HFF-Myc (cell line): ENCODE data around the gene CMIP.

Experiments
- DNase-seq: peaks from one replicate; pipeline ENCODE4 v3.0.0-alpha.2; 2011; ENCODE audit warnings: low read depth; ENCODE audit errors: extremely low read depth
- H3K4me3 ChIP-seq: replicated peaks from 2 replicates; pipeline ENCODE4 v1.5.1; 2011; ENCODE audit warnings: low read depth, mild to moderate bottlenecking, control low read depth, low read length
- CTCF ChIP-seq: IDR thresholded peaks from 2 replicates; pipeline ENCODE4 v1.5.1; 2012; ENCODE audit warnings: mild to moderate bottlenecking, low read depth, low read length, control low read depth; ENCODE audit errors: missing control alignments

CMIP gene

DNA sequence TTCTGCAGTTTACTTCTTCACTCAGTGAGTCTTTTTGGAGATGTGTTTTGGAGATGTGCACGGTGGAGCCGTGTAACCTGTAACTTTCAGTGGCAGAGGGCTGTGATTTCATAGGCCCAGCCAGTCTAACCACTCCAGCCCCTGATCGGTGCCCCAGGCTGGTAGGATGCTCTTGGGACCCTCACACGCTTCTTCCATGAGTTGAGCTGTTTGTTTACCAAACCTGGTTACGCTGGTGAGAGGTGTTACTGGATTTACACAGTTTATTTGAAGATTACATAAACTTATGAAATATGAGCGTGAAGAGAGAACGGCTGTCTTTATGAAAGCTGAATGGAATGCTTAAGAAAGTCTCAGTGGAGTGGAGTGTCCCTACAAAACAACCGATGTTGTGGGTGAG, 96.7 kb downstream of the CMIP start:
- no peak for DNase-seq
- no peak for TF ChIP-seq CTCF

DNA sequence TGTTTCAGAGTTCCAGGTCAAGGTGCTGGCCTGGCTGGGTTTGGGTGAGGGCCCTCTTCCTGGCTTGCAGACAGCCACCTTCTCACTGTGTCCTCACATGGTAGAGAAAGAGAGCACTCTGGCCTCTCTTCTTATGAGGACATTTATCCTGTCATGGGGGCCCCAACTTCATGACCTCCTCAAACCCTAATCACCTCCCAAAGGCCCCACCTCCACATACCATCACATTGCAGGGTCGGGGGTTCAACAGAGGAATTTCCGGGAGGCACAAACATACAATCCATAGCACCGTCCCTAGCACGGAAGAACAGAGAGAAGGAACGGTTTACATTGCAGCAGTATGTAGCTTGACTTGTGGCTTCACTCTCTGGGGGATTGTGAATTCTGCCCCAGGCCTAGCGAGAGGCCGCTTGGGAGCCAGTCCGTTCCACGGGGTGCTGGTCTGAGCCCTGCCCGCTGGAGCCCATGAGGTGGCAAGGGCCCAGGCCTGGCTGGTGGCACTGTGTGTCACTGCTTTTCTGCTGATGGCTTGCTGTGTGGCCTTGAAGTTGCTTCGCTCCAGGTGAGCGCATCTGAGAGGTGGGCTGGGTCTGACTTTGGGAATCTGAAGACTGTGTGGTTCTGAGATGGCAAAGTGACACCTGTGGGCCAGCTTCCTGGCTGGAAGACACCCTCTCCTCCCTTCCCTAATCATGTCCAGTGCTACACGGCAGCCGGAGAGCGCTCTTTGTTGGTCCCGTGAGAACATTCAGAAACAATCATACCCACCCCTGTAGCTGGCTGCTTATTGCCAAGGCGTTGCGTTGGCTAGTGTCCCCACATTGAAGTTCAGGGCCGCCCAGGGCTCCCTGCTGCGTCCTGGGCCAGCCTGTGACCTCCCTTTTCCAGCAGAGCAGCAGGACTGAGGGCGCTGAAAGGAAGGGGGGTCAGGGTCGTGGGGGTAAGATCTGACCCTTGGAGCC, 98.3 kb downstream of the CMIP start:
- DNase-seq = no peak

More for the DNA sequence above, 96.7 kb downstream of the CMIP start:
- no peak overlapping the region for H3K4me3 ChIP-seq

DNA sequence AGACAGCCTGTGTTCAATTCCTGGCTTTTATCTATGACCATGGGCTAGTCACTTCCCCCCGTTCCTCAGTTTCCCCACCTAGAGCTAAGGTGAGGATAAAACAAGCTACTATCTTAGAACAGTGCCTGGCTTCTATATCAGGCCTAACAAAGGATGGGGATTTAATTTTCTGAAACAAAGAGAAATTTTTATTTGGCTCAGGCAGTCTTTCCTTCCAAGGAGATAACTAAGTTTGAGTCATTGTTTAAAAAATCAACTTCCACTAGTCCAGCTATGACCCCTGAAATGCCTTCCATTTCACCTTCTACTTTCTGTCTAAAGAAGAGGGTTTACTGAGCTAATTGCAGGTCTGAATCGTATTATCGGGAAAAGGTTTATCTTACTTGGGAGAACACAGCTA, 99.0 kb downstream of the CMIP start:
- TF ChIP-seq CTCF = no peak
- DNase-seq = no peak
- H3K4me3 ChIP-seq = no peak overlapping the region

More for the DNA sequence above, 98.3 kb downstream of the CMIP start:
- no peak for TF ChIP-seq CTCF
- H3K4me3 ChIP-seq = no peak overlapping the region

DNA sequence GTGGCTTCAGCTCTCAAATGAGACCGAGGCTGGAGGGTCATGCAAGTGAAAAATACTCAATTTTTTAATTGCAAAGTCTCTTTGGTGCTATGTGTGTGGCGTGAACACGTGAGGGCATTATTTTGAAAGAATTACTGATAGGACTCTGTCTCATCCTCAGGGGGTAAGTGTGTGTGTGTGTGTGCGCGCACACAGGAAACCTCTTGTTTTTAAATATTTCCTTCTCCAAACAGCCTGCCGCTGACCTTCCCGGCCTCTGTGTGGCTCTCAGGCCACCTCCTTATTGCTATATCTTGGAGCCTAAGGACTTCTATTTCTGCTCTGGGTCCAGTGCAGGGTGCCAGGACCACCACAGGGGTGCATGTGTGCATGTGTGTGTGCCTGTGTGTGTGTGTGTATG, 99.7 kb downstream of the CMIP start:
- DNase-seq = no peak
- H3K4me3 ChIP-seq = no peak overlapping the region
- no peak for TF ChIP-seq CTCF

DNA sequence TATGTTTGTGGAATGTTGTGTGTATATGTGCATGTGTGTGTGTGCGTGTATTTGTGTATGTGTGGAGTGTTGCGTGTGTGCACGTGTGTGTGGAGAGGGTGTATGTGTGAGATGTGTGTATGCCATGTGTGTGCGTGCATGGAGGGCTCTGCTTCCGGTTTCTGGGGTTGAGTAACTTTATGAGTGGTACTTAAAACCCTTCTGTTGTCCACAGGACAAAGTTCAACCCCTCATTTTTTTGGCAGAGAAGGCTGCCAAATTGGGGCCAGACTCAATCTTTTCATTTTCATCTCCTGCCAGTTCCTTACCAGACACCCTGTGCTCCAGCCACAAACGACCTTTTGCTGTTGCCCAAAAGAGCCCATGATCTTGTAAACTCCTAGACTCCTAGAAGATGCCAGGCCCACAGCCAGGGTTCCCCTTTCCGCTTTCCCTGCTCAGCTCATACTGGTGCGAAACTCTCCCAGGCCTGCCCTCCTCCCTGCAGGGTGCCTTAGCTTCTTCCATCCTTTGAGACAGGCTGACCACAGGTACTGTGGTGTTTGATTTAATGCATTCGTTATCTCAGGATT, 100.2 kb downstream of the CMIP start:
- DNase-seq = no peak
- no peak overlapping the region for H3K4me3 ChIP-seq
- TF ChIP-seq CTCF = no peak

DNA sequence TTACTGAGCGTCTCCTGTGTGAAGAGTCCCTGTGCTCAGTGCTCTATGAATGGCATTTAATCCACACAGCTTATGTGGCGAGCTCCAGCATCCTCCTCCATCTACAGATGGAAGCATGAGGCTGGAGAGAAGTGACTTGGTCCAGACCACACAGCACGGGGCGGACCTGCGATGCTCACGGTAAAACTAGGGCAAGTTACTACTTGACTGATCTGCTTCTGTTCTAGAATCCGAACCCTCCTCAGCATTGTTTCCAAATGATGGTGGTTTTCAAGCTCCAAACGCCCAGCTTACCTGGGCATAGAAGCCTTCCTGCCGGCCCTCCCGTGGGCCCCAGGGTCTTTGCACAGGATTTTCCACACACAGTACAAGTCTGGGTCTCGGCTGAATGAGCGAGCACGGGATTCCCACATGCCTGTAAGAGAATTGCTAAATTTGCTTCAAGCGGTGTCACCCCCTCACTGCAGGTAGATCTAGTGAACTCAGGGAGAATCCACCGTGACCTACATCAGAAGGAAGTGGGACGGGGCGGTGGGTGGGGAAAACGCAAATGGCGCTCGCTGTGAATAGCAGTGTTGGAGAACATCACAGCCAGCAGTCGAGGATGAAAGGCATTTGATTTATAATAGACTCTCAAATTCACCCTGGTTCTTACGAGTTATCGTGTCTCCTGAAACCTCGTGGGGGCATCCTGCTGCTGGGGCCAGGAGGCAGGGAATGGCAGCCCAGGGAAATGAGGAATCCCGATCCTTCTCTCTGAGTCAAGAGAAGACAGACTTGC, 101.1 kb downstream of the CMIP start:
- TF ChIP-seq CTCF = no peak
- H3K4me3 ChIP-seq = no peak overlapping the region
- no peak for DNase-seq
